NCI-H345 (cell line): ENCODE results near the gene UGP2.

Experiments
- DNase-seq: peaks from one replicate; lab custom pipeline; 2025; lab: John Stamatoyannopoulos, UW

UGP2 gene

GRCh38 chr2:63865159-63865799 lies 23.6 kb downstream of the UGP2 start:
- DNase-seq: no peak

- DNase-seq: no peak
These were observed 24.5 kb downstream of the UGP2 start for GRCh38 chr2:63866009-63866709.

- no peak for DNase-seq
These were observed 29.0 kb downstream of the UGP2 start for GRCh38 chr2:63870679-63871078.

- no peak for DNase-seq
These were observed 30.2 kb downstream of the UGP2 start for GRCh38 chr2:63871864-63872263.

GRCh38 chr2:63872571-63873328 lies 31.1 kb downstream of the UGP2 start:
- no peak for DNase-seq

- DNase-seq: no peak
These were observed 32.8 kb downstream of the UGP2 start for GRCh38 chr2:63874204-63875130.

- DNase-seq: no peak
These were observed 33.4 kb downstream of the UGP2 start for GRCh38 chr2:63875131-63875527.

GRCh38 chr2:63875559-63876245 lies 34.0 kb downstream of the UGP2 start:
- DNase-seq: no peak

- DNase-seq: no peak
These were observed 34.6 kb downstream of the UGP2 start for GRCh38 chr2:63876311-63876710.

GRCh38 chr2:63878486-63878885 lies 36.8 kb downstream of the UGP2 start:
- no peak for DNase-seq

- no peak for DNase-seq
These were observed 38.3 kb downstream of the UGP2 start for GRCh38 chr2:63879876-63880433.

GRCh38 chr2:63880625-63881024 lies 38.9 kb downstream of the UGP2 start:
- no peak for DNase-seq

- peak; percentile 13 for DNase-seq
These were observed 39.5 kb downstream of the UGP2 start for GRCh38 chr2:63881205-63881604.

GRCh38 chr2:63882395-63883105 lies 40.9 kb downstream of the UGP2 start:
- DNase-seq: no peak

- no peak for DNase-seq
These were observed 44.7 kb downstream of the UGP2 start for GRCh38 chr2:63886445-63886844.

- DNase-seq: no peak
These were observed 46.4 kb downstream of the UGP2 start for GRCh38 chr2:63888053-63888452.

- DNase-seq: peak; percentile 56
These were observed 47.0 kb downstream of the UGP2 start for GRCh38 chr2:63888490-63889402.

GRCh38 chr2:63890678-63891077 lies 49.0 kb downstream of the UGP2 start:
- DNase-seq: no peak

GRCh38 chr2:63891488-63892030 lies 49.9 kb downstream of the UGP2 start:
- DNase-seq: no peak
